Measurements from ENCODE around the gene RPA3.
A peak's percentile ranks its signal among the peaks of the same experiment; 100 is the strongest.
"Not testable (repeated sequence)": the region's sequence is repeated elsewhere in the genome, so short reads cannot be mapped to it uniquely, and the experiment has no call there.

RPA3 gene

DNA sequence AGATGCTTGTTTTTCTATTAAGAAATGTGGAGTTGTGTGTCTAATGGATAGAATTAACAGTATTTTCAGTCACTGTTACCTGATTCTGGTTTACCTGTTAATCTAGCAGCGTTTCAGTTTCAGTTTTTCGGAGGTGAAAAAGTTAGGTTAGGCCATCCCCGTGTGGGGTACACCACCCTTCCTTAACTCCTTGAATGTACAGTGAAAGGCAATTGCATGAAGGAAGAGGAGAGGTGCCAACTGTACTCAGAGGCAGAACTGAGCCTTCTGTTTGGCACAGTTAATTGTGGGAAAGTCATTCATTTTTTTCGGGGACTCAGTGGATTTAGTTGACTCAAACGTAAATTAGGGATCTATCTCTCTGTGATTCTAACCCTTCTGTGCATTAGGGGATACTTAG lies 35.5 kb downstream of the RPA3 start:
- Histone ChIP-seq H2AK5ac (ENCODE audit: low read depth, low read length) (no peak overlapping the region), H3K9ac (ENCODE audit: low read depth, low read length, poor library complexity) (no peak overlapping the region), H3K23ac (ENCODE audit: low read depth, low read length, poor library complexity) (no peak overlapping the region), H3K4me3 (ENCODE audit: low read length in 2 of 2) (no peak overlapping the region), H4K91ac (ENCODE audit: low read depth, low read length, poor library complexity) (no peak overlapping the region), H2BK5ac (ENCODE audit: low read length) (no peak overlapping the region), H4K8ac (ENCODE audit: low read depth, low read length) (no peak overlapping the region), H3K4me2 (ENCODE audit: insufficient read depth, low read length, poor library complexity, severe bottlenecking) (no peak overlapping the region), H3K9me3 (replicated peaks in 1 of 2; ENCODE audit: control insufficient read depth in 2 of 2, insufficient read depth in 1 of 2, low read depth in 1 of 2, low read length in 2 of 2) (no peaks in the 10 kb centered on the region), H3K27ac (replicated peaks; ENCODE audit: low read length) (no peak overlapping the region), H3K18ac (ENCODE audit: low read length) (no peak overlapping the region), H3K79me1 (ENCODE audit: low read depth, low read length) (no peaks in the 10 kb centered on the region), H3K27me3 (ENCODE audit: control insufficient read depth in 3 of 3, insufficient read depth in 3 of 3, low read depth in 1 of 3, low read length in 3 of 3) (no peaks in the 10 kb centered on the region), H2AFZ (ENCODE audit: low read length) (no peak overlapping the region), H3K4me1 (ENCODE audit: control insufficient read depth in 2 of 2, insufficient read depth in 1 of 2, low read depth in 1 of 2, low read length in 2 of 2) (peaks cover 0 to 10% of the 10 kb centered on the region in 2 donors), H2BK15ac (ENCODE audit: low read length) (no peak overlapping the region), H3K4ac (ENCODE audit: low read length) (no peak overlapping the region), H2BK120ac (ENCODE audit: low read depth, low read length) (no peak overlapping the region), H3K14ac (ENCODE audit: low read length) (no peak overlapping the region), H3K36me3 (replicated peaks in 1 of 2; ENCODE audit: control insufficient read depth in 2 of 2, insufficient read depth in 2 of 2, low read length in 2 of 2) (no peaks in the 10 kb centered on the region), H2BK12ac (ENCODE audit: low read length) (no peak overlapping the region)
- DNase-seq (ENCODE audit: low spot score): no peak
- no CpG with 5 or more reads among the region's 5 CpGs for WGBS, 2 donors (ENCODE audit: extremely low coverage in 2 of 2, insufficient read length in 2 of 2, insufficient replicate concordance in 1 of 2)

DNA sequence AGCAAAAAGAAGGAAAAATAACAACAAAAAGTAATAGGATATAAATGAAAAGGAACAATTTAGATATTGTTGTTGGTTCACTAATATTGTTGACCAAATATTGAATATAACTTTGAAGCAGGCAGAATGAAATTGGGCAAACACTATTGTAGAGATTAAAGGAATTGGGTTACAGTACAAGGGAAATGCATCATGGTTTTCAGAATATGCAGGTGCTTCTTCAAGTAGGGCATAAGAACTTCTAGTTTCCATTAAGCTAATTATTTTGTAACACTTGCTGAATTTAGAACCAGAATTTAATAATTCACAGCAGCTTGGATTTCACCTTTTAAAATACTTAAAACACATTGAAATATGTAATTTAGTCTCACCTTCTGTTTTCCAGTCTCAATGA lies 36.5 kb downstream of the RPA3 start:
- Histone ChIP-seq H3K27ac (replicated peaks; ENCODE audit: low read length) (no peak overlapping the region), H3K23ac (ENCODE audit: low read depth, low read length, poor library complexity) (no peak overlapping the region), H3K4me1 (ENCODE audit: control insufficient read depth in 2 of 2, insufficient read depth in 1 of 2, low read depth in 1 of 2, low read length in 2 of 2) (peaks cover 0 to 5% of the 10 kb centered on the region in 2 donors), H2BK15ac (ENCODE audit: low read length) (no peak overlapping the region), H3K9ac (ENCODE audit: low read depth, low read length, poor library complexity) (no peak overlapping the region), H3K4ac (ENCODE audit: low read length) (no peak overlapping the region), H2AFZ (ENCODE audit: low read length) (no peak overlapping the region), H3K9me3 (replicated peaks in 1 of 2; ENCODE audit: control insufficient read depth in 2 of 2, insufficient read depth in 1 of 2, low read depth in 1 of 2, low read length in 2 of 2) (no peaks in the 10 kb centered on the region), H3K14ac (ENCODE audit: low read length) (no peak overlapping the region), H3K79me1 (ENCODE audit: low read depth, low read length) (no peaks in the 10 kb centered on the region), H3K18ac (ENCODE audit: low read length) (no peak overlapping the region), H3K4me3 (ENCODE audit: low read length in 2 of 2) (no peak overlapping the region), H2BK120ac (ENCODE audit: low read depth, low read length) (no peak overlapping the region), H4K91ac (ENCODE audit: low read depth, low read length, poor library complexity) (no peak overlapping the region), H2BK12ac (ENCODE audit: low read length) (no peak overlapping the region), H2BK5ac (ENCODE audit: low read length) (no peak overlapping the region), H2AK5ac (ENCODE audit: low read depth, low read length) (no peak overlapping the region), H3K4me2 (ENCODE audit: insufficient read depth, low read length, poor library complexity, severe bottlenecking) (no peak overlapping the region), H3K36me3 (replicated peaks in 1 of 2; ENCODE audit: control insufficient read depth in 2 of 2, insufficient read depth in 2 of 2, low read length in 2 of 2) (no peaks in the 10 kb centered on the region), H3K27me3 (ENCODE audit: control insufficient read depth in 3 of 3, insufficient read depth in 3 of 3, low read depth in 1 of 3, low read length in 3 of 3) (no peaks in the 10 kb centered on the region), H4K8ac (ENCODE audit: low read depth, low read length) (no peak overlapping the region)
- DNase-seq (ENCODE audit: low spot score): no peak

DNA sequence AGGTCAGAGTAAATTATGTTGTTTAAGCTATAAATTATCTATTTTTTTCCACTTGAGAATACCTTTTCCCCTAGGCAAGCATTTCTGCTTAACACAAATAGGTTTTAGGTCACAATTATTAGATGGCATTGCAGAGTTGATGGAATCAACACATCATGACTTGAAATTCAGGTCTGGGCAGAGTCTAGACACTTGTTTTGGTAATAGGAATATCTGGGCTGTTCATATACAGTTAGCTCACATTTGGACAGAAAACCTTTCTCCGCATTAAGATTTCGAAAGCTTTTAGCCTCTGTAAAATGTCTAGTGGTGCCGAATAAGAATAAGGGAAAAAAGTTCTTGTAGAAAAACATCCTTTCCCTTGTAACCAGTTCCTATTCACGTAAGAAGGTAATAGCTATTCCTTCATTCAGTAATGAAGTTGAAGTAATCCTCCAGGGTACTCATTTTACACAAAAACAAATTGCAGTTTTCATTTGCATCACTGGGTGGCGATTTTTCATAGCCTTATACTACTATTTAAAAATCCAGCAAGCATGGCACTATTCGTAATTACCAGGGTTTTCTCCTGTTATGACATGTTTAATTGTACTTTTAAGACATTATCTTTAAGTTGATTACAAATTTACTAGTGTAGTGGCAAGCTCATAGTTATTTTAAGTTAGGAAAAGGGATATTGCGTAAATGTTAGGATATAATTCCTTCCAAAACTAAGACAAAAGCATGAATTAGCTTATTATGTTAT lies 37.0 kb downstream of the RPA3 start:
- Histone ChIP-seq H2BK120ac (ENCODE audit: low read depth, low read length) (no peak overlapping the region), H2AFZ (ENCODE audit: low read length) (peak overlapping the region; percentile 54), H4K91ac (ENCODE audit: low read depth, low read length, poor library complexity) (no peak overlapping the region), H4K8ac (ENCODE audit: low read depth, low read length) (no peak overlapping the region), H3K4me2 (ENCODE audit: insufficient read depth, low read length, poor library complexity, severe bottlenecking) (no peak overlapping the region), H3K14ac (ENCODE audit: low read length) (no peak overlapping the region), H3K9me3 (replicated peaks in 1 of 2; ENCODE audit: control insufficient read depth in 2 of 2, insufficient read depth in 1 of 2, low read depth in 1 of 2, low read length in 2 of 2) (no peaks in the 10 kb centered on the region), H3K9ac (ENCODE audit: low read depth, low read length, poor library complexity) (no peak overlapping the region), H3K23ac (ENCODE audit: low read depth, low read length, poor library complexity) (no peak overlapping the region), H3K27ac (replicated peaks; ENCODE audit: low read length) (no peak overlapping the region), H2BK12ac (ENCODE audit: low read length) (no peak overlapping the region), H3K4me3 (ENCODE audit: low read length in 2 of 2) (no peak overlapping the region), H3K4ac (ENCODE audit: low read length) (no peak overlapping the region), H3K36me3 (replicated peaks in 1 of 2; ENCODE audit: control insufficient read depth in 2 of 2, insufficient read depth in 2 of 2, low read length in 2 of 2) (no peaks in the 10 kb centered on the region), H2AK5ac (ENCODE audit: low read depth, low read length) (no peak overlapping the region), H3K4me1 (ENCODE audit: control insufficient read depth in 2 of 2, insufficient read depth in 1 of 2, low read depth in 1 of 2, low read length in 2 of 2) (no peaks in the 10 kb centered on the region), H3K18ac (ENCODE audit: low read length) (no peak overlapping the region), H2BK5ac (ENCODE audit: low read length) (no peak overlapping the region), H2BK15ac (ENCODE audit: low read length) (no peak overlapping the region), H3K27me3 (ENCODE audit: control insufficient read depth in 3 of 3, insufficient read depth in 3 of 3, low read depth in 1 of 3, low read length in 3 of 3) (no peaks in the 10 kb centered on the region), H3K79me1 (ENCODE audit: low read depth, low read length) (no peaks in the 10 kb centered on the region)
- DNase-seq (ENCODE audit: low spot score): peak; percentile 18
- WGBS, 2 donors (ENCODE audit: extremely low coverage in 2 of 2, insufficient read length in 2 of 2, insufficient replicate concordance in 1 of 2): no CpG with 5 or more reads among the region's 7 CpGs

DNA sequence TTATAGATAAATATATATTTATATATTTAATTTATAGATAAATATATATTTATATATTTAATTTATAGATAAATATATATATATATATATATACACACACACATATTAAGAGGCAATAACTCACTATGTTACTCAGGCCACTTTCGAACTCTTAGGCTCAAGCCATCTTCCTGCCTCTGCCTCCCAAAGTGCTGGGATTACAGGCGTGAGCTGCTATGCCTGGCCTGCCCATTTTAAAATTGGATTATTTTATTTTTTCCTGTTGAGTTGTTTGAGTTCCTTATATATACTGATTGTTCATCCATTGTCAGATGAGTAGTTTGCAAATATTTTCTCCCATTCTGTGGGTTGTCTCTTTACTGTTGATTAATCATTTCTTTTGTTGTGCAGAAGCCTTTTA lies 38.8 kb downstream of the RPA3 start:
- not testable (repeated sequence) for H3K36me3 ChIP-seq (replicated peaks in 1 of 2; ENCODE audit: control insufficient read depth in 2 of 2, insufficient read depth in 2 of 2, low read length in 2 of 2); H3K4me1 ChIP-seq (ENCODE audit: control insufficient read depth in 2 of 2, insufficient read depth in 1 of 2, low read depth in 1 of 2, low read length in 2 of 2); H3K9me3 ChIP-seq (replicated peaks in 1 of 2; ENCODE audit: control insufficient read depth in 2 of 2, insufficient read depth in 1 of 2, low read depth in 1 of 2, low read length in 2 of 2); H2BK5ac ChIP-seq (ENCODE audit: low read length); H2BK120ac ChIP-seq (ENCODE audit: low read depth, low read length); H3K4ac ChIP-seq (ENCODE audit: low read length); H3K27me3 ChIP-seq (ENCODE audit: control insufficient read depth in 3 of 3, insufficient read depth in 3 of 3, low read depth in 1 of 3, low read length in 3 of 3); H2BK15ac ChIP-seq (ENCODE audit: low read length); H3K4me2 ChIP-seq (ENCODE audit: insufficient read depth, low read length, poor library complexity, severe bottlenecking); H3K14ac ChIP-seq (ENCODE audit: low read length); H2AK5ac ChIP-seq (ENCODE audit: low read depth, low read length); H3K27ac ChIP-seq (replicated peaks; ENCODE audit: low read length); H3K18ac ChIP-seq (ENCODE audit: low read length); H3K23ac ChIP-seq (ENCODE audit: low read depth, low read length, poor library complexity); H3K4me3 ChIP-seq (ENCODE audit: low read length in 2 of 2); DNase-seq (ENCODE audit: low spot score); H3K79me1 ChIP-seq (ENCODE audit: low read depth, low read length); H3K9ac ChIP-seq (ENCODE audit: low read depth, low read length, poor library complexity); H4K91ac ChIP-seq (ENCODE audit: low read depth, low read length, poor library complexity); H4K8ac ChIP-seq (ENCODE audit: low read depth, low read length); H2BK12ac ChIP-seq (ENCODE audit: low read length); H2AFZ ChIP-seq (ENCODE audit: low read length)
- no CpG with 5 or more reads among the region's 2 CpGs for WGBS, 2 donors (ENCODE audit: extremely low coverage in 2 of 2, insufficient read length in 2 of 2, insufficient replicate concordance in 1 of 2)

Measured in neuronal stem cell (in vitro differentiated cells).